ENCODE data around the gene UQCRHL.
"Not testable (repeated sequence)": the region's sequence is repeated elsewhere in the genome, so short reads cannot be mapped to it uniquely, and the experiment has no call there.

UQCRHL gene

GRCh38 chr1:15835205-15835740 lies 27.8 kb upstream of the UQCRHL start:
- no peak for DNase-seq (ENCODE audit: low spot score)

DNA sequence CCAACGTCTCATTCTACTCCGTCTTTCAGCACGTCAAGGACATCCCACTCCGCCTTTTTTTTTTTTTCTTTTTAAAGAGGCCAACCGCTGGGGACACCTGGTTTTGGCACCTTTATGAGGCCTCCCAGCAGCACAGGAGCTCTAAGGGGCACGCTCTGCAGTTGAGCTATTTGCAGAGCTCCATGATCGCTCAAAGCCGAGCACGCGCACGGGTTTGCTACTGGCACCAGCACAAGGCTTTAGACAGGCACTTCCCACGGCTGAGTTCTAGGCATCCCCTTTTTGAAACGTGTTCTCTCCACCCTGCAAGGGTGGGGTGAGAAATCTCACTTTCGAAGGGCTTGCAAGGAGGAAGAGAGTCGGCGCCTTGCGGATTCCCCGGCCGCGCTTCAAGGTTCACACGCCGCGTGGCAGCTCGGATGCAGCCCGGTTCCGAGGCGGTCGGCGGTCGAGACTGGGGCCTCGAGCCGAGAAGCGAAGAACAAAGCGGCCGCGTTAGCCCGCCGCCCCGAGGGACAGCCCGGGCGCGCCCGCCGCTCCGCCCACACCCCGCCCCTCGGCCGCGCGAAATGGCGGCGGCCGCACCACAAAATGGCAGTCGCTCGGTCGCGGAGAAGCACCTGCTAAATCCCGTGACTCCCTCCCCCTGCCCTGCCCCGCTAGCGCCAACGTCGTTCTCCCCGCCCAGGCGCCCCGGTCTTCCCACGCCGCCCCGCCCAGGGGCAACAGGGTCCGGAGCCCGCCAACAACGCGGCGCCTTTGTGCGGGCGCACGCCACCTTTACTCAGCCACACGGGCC lies 27.2 kb upstream of the UQCRHL start:
- DNase-seq (ENCODE audit: low spot score) = peak; percentile 88

DNA sequence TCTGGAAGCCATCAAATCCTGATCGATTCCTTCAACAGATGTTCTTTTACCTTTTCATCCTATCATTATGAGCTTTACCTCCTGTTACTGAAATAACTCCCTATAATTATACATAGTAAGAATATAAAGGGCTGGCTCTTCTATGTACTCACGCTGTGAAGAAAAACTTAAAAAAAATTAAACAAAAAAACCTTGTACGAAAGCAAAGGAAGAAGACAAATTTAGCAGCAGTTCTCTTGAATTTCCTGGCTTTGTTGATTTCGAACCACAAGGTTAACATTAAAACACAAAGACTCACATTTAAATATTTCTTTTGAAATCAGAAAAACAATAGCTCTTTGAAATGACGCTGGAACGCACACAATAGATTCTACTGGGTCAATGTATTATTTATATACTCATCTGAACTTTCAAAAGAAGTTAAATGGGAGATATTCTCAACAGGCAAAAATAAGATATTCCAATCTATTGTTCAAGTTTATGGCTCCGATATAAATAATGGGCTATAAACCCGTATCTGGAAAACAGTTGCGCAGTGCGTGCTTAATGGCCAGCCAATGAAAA lies 26.5 kb upstream of the UQCRHL start:
- DNase-seq (ENCODE audit: low spot score) = peak; percentile 94

- DNase-seq (ENCODE audit: low spot score) = peak; percentile 51
Measured at GRCh38 chr1:15833069-15833679, 25.7 kb upstream of the UQCRHL start.

GRCh38 chr1:15830258-15830657 lies 22.8 kb upstream of the UQCRHL start:
- no peak for DNase-seq (ENCODE audit: low spot score)

DNA sequence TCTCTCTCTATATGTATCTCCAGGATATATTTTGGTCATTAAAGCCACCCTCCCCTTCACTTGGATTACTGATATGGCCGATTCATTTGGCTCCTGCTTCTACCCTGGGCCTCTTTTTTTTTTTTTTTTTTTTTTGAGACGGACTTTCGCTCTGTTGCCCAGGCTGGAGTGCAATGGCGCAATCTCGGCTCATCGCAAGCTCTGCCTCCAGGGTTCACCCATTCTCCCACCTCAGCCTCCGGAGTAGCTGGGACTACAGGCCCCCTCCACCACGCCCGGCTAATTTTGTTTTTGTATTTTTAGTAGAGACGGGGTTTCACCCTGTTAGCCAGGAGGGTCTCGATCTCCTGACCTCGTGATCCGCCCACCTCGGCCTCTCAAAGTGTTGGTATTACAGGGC lies 21.5 kb upstream of the UQCRHL start:
- DNase-seq (ENCODE audit: low spot score) = not testable (repeated sequence)

GRCh38 chr1:15827567-15827966 lies 20.1 kb upstream of the UQCRHL start:
- not testable (repeated sequence) for DNase-seq (ENCODE audit: low spot score)

DNA sequence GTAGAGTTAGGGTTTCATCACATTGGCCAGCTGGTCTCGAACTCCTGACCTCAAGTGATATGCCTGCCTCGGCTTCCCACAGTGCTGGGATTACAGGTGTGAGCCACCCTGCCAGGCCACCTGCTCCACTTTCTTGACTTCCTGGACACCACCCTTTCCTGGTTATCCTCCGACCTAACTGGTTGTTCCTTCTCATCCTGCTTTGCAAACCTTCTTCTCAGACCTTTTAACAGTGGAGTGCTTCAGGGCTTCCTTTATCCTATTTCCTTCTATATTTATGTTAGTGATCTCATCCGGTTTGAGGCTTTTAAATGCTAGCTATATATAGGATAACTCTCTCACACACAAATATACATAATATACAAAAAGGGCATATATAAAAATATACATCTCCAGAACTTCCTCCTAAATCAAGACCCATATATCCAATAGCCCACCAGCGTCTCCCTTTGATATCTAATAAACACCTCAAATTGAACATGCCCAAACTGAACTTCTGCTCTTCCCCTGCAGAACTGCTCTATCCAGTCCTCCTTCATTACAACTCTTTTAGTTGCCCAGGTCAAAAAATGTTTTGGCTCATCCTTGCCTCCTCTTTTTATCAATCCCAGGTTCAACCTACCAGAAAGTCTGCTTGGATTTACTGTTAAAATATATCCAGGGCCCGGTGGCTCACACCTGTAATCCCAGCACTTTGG lies 19.5 kb upstream of the UQCRHL start:
- DNase-seq (ENCODE audit: low spot score) = no peak

DNA sequence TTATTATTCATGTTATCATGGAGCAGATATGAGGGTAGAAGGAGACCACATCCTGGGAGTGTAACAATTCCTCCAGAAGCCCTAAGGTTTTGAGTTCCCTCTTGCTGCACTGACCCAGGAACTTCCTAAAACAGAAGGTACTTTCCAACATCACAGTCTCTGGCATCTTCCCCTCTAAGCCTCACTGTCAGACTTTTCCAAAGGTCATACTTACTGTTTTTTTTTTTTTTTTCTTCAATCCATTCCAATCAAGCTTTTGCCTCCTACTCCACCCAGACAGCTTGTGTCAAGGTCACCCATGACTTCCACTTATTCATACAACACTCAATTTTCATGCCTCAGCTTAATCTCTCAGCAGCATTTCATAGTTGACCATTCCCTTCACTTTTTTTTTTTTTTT lies 18.4 kb upstream of the UQCRHL start:
- DNase-seq (ENCODE audit: low spot score) = no peak

DNA sequence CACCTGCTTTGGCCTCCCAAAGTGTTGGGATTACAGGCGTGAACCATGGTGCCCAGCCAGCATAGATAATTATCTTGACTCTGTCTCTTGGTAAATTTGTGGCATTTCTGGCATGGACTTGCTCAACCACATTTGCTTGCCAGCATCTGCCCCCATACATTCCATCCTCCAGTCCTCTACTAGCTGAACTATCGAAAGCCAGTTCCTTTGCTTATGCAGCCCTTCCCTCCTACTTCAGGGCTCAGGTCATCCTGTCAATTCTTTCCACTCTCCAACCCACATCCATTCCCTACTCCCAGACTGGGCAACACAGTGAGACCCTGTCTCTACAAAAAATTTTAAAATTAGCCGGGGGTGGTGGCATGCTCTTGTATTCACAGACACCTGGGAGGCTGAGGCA lies 13.0 kb upstream of the UQCRHL start:
- no peak for DNase-seq (ENCODE audit: low spot score)

GRCh38 chr1:15816674-15817073 lies 9.2 kb upstream of the UQCRHL start:
- DNase-seq (ENCODE audit: low spot score) = no peak

- DNase-seq (ENCODE audit: low spot score) = peak; percentile 41
Measured at GRCh38 chr1:15810073-15810472, 2.6 kb upstream of the UQCRHL start.

- no peak for DNase-seq (ENCODE audit: low spot score)
Measured at GRCh38 chr1:15808955-15809354, 1.5 kb upstream of the UQCRHL start.

DNA sequence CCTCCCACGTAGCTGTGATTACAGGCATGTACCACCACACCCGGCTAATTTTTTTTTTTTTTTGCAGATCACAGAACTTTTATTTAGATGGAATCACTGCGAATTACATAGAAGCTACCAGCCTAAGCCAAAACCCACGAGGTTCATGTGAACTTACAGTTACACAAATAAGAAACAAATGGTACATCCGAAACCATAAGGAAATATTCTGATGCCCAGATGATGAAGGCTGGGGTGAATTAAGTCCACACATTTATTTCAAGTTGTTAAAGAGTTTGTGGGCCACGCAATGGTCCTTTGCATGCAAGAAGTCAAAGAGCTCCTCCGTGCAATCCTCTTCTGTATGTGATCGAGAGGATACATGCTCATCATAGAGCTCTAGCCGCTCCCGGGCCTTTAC lies 328 bp downstream of the UQCRHL start:
- no peak for DNase-seq (ENCODE audit: low spot score)

GRCh38 chr1:15804060-15804459 lies 3.4 kb downstream of the UQCRHL start:
- no peak for DNase-seq (ENCODE audit: low spot score)

DNA sequence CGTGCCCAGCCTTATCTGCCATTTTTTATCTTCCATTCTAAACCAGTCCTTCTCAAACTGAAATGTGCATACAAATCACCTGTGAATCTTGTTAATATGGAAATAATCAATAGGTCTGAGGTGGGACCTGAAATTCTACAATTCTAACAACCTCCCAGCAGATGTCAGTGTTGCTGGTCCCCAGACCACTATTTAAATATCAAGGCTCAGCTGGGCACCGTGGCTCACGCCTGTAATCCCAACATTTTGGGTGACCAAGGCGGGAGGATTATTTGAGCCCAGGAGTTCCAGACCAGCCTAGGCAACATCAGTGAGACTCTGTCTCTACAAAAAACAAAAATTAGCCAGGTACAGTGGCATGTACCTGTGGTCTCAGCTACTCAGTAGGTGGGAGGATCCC lies 4.1 kb downstream of the UQCRHL start:
- peak; percentile 14 for DNase-seq (ENCODE audit: low spot score)

GRCh38 chr1:15802234-15802965 lies 5.0 kb downstream of the UQCRHL start:
- no peak for DNase-seq (ENCODE audit: low spot score)

- DNase-seq (ENCODE audit: low spot score) = no peak
Measured at GRCh38 chr1:15799928-15800835, 7.3 kb downstream of the UQCRHL start.

DNA sequence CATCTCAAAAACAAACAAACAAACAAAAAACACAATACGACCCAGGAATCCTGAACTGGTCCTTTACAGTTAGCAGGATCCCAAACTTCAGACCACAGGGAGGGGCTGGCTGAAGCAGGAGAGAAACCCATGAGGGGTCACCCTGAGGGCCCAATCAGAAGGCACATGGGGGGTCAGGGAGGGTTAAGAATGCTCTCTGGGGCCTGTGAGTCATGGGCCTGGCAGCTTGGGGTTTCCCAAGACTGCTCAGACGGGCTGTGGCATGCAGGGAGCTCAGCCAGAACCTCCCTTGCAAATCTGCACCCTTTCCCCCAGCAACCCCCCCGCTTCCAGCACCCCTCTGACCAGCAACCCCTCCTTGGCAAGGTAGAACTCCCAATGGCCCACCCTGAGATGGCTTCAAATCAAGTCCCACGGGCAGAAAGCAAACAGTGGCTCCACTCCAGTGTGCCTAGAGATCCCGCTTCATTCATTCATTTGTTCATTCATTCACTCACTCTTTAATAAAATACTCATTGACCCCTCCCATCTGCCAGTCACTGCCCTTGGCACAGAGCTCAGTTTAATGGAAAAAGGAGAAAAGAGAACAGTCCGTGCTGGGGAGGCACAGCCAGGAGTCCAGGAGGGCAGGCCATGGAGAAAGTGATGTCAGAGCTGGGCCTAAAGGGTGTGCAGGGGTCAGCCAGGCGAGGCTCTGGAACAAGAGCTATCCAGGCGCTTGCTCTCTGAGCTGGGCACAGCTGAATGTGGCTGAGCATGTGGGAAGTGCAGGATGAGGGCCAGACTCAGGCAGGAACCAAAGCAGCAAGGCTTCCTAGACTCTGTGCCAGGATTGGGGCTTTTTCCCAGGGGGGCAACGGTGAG lies 8.2 kb downstream of the UQCRHL start:
- no peak for DNase-seq (ENCODE audit: low spot score)

Measured in pons (tissue), 1 donor.